Measurements from ENCODE around the gene MYH14. TPM values are rescaled to one million over a fixed set of nuclear protein-coding genes. Genes with fewer than 3 reads are reported as not detected.

The MYH14 gene
- total and polyA plus RNA-seq, 2 of the 13 experiments (the other 11 are each of a cell fraction or from before 2014, with no cell fraction given) = 5.5 to 5.8 TPM

GRCh38 chr19:50290011-50290410 lies 86.6 kb downstream of the MYH14 start:
- H3K79me2 ChIP-seq (ENCODE audit: insufficient read depth, low read length) = no peaks in the 10 kb centered on the region
- in situ Hi-C loops (cut with HindIII; ENCODE audit: extremely low pct_ligation_motif_present, low pct_unique_long_range_greater_than_20kb) = no loop called here
- no peak overlapping the region for H3K27ac ChIP-seq (ENCODE audit: extremely low read length, insufficient read depth, low read length)
- no peak overlapping the region for H3K4me3 ChIP-seq (replicated peaks in 1 of 3; ENCODE audit: insufficient read depth in 1 of 3, low read depth in 2 of 3, low read length in 3 of 3)
- no peaks in the 10 kb centered on the region for H3K4me1 ChIP-seq (ENCODE audit: insufficient read depth, low read length)
- DNase-seq (ENCODE audit: low spot score) (no peak), FAIRE-seq (no peak), ATAC-seq (no peak; the same call in 2 of the 3 replicates)
- H3K27me3 ChIP-seq (ENCODE audit: control insufficient read depth in 1 of 2, insufficient read depth in 2 of 2, low read length in 2 of 2) = no peaks in the 10 kb centered on the region
- TF ChIP-seq CTCF (CRISPR knock-in tag; IDR thresholded peaks at IDR 0.05) = peak; percentile 32; the same call in 1 of the 2 replicates
- TF ChIP-seq ZNF547 (CRISPR knock-in tag; IDR thresholded peaks at IDR 0.05) = no peak
- no peak for TF ChIP-seq ZNF280B (CRISPR knock-in tag; IDR thresholded peaks at IDR 0.05; ENCODE audit: borderline replicate concordance)
- TF ChIP-seq GMEB2 (CRISPR knock-in tag; IDR thresholded peaks at IDR 0.05; ENCODE audit: low read depth) = no peak
- CTCF ChIA-PET (ENCODE audit: low intra/inter-chr PET ratio, low total read pairs) = no interaction called here
- intact Hi-C loops (cut with micrococcal nuclease; ENCODE audit: unreplicated experiment) = no loop called here
- POLR2A ChIA-PET = no interaction called here
- H3K9me3 ChIP-seq (ENCODE audit: low read length) = peaks cover 3% of the 10 kb centered on the region; the same call in 1 of the 2 replicates
- no peak overlapping the region for H2AFZ ChIP-seq (ENCODE audit: low read length)
- H4K20me1 ChIP-seq (ENCODE audit: insufficient read depth, low read length) = no peaks in the 10 kb centered on the region
- H3K36me3 ChIP-seq (replicated peaks in 1 of 2; ENCODE audit: control insufficient read depth in 1 of 2, insufficient read depth in 2 of 2, low read length in 2 of 2) = peaks cover 1 to 11% of the 10 kb centered on the region in 2 experiments; a peak in 2 of 5 replicates
- WGBS (ENCODE audit: low lambda C conversion rate) = 77% methylated on average over 6 of the region's 6 CpGs
- no TSS peak for BruUV-seq (replicated peaks)
- no peak overlapping the region for H3K9ac ChIP-seq (ENCODE audit: insufficient read depth, low read depth, low read length)
- no peak overlapping the region for H3K4me2 ChIP-seq (ENCODE audit: low read depth, low read length)
